Measurements from ENCODE around the gene NTM. TPM values are rescaled to one million over a fixed set of nuclear protein-coding genes. Genes with fewer than 3 reads are reported as not detected.

Gene NTM
- total and polyA plus RNA-seq, 2 of the 8 experiments (the other 6 are each of a cell fraction or from before 2014, with no cell fraction given) = 13.4 to 20.0 TPM

DNA sequence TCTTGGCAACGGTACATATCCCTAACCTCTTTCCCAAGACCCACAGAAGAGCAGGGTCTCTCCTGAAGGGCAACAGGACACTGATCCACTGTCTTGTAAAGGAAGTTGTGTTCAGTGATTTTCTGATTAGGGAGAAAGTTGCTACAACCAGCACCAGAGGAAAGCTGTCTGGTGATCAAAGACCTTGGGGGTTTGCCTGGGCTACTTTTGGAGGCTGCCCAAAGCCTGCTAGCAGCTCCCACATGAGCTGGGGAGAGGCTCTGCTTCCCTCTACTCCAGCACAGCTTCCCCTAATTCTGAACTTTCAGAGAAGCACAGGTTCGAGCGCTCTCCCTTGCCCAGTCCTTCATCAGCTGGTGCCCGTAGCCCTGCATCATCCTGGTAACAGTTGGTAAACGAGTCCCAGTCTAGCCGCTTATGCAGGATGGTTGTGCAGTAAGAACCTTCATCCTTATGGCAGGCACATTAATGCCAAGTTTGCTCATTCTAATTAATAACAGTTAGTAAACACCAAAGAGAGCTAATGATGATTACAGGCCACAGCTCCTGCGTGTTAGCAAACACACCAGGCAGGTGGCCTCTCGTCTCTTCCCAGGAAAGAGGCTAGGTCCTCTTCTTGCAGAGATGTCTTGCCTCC is 173.1 kb downstream of the NTM start:
- Histone ChIP-seq H2BK120ac (replicated peaks; ENCODE audit: low read depth, low read length) (no peak overlapping the region), H3K4me2 (ENCODE audit: insufficient read depth in 1 of 2, low read depth in 2 of 2, low read length in 2 of 2) (no peak overlapping the region), H4K5ac (ENCODE audit: insufficient read length, low read depth, low read length) (no peak overlapping the region), H2AFZ (ENCODE audit: low read length) (no peak overlapping the region), H3K9me3 (ENCODE audit: insufficient read depth in 2 of 2, low read depth in 1 of 2, low read length in 1 of 2) (peaks cover 0 to 11% of the 10 kb centered on the region in 2 experiments; a peak in 2 of 4 replicates), H3K23ac (ENCODE audit: insufficient read length) (no peak overlapping the region), H3K79me1 (ENCODE audit: low read depth, low read length) (no peaks in the 10 kb centered on the region), H3K18ac (ENCODE audit: extremely low read depth, low read length) (no peak overlapping the region), H4K91ac (replicated peaks; ENCODE audit: insufficient read length, low read length) (no peak overlapping the region), H3K4me1 (replicated peaks in 1 of 4; ENCODE audit: control insufficient read depth in 3 of 4, insufficient read depth in 4 of 4, low read length in 3 of 4) (peaks cover 0 to 4% (median 3%) of the 10 kb centered on the region in 4 experiments; a peak in 6 of 7 replicates), H3K79me2 (ENCODE audit: control insufficient read depth in 1 of 2, insufficient read depth in 2 of 2, low read length in 2 of 2) (no peaks in the 10 kb centered on the region; a peak in 1 of 4 replicates), H4K8ac (ENCODE audit: extremely low read depth, insufficient read depth, low read length) (no peak overlapping the region), H2BK12ac (ENCODE audit: low read depth, low read length) (no peak overlapping the region), H3K27ac (ENCODE audit: low read depth, low read length) (no peak overlapping the region), H3K23me2 (ENCODE audit: low read depth, low read length) (no peaks in the 10 kb centered on the region), H3K36me3 (ENCODE audit: control insufficient read depth in 2 of 4, insufficient read depth in 4 of 4, low read length in 3 of 4) (no peaks in the 10 kb centered on the region), H3K27me3 (replicated peaks in 1 of 4; ENCODE audit: control insufficient read depth in 3 of 4, extremely low read depth in 1 of 4, insufficient read depth in 3 of 4, low read length in 3 of 4) (no peaks in the 10 kb centered on the region), H3K9ac (replicated peaks in 1 of 4; ENCODE audit: extremely low read depth in 1 of 4, low read depth in 3 of 4, low read length in 3 of 4) (no peak overlapping the region), H3K4ac (replicated peaks; ENCODE audit: insufficient read length, low read depth, low read length) (no peak overlapping the region), H3K56ac (replicated peaks; ENCODE audit: insufficient read length, low read depth, low read length) (no peak overlapping the region), H4K20me1 (replicated peaks in 1 of 2; ENCODE audit: control insufficient read depth in 1 of 2, insufficient read depth in 2 of 2, low read length in 2 of 2) (no peaks in the 10 kb centered on the region), H2BK15ac (ENCODE audit: low read length) (no peak overlapping the region), H3K14ac (ENCODE audit: insufficient read length) (no peak overlapping the region), H2BK5ac (ENCODE audit: low read depth, low read length) (no peak overlapping the region), H2BK20ac (ENCODE audit: low read length) (no peak overlapping the region), H2AK5ac (ENCODE audit: low read depth, low read length) (no peak overlapping the region), H3K4me3 (ENCODE audit: extremely low read depth in 1 of 4, insufficient read depth in 2 of 4, low read depth in 3 of 4, low read length in 4 of 4) (no peak overlapping the region)
- DNase-seq (ENCODE audit: low read depth in 1 of 2, low spot score in 2 of 2) = no peak
- no peak for FAIRE-seq
- POLR2A ChIA-PET (ENCODE audit: partially characterized antibody) = interaction anchor here (1.0 kb wide), 1 partner anchor 12 kb away, joined by 3 read pairs; no protein-coding TSS in a partner anchor
- TF ChIP-seq KDM5A (IDR thresholded peaks at IDR 0.05; ENCODE audit: low read length) (no peak), RAD21 (IDR thresholded peaks at IDR 0.05 in 1 of 2, conservative IDR thresholded peaks at IDR 0.05 in 1 of 2; ENCODE audit: low read depth in 2 of 2, low read length in 2 of 2) (no peak), POLR2AphosphoS5 (IDR thresholded peaks at IDR 0.05; ENCODE audit: low read depth, low read length) (no peak), KDM4A (IDR thresholded peaks at IDR 0.05; ENCODE audit: low read depth, low read length, severe bottlenecking) (no peak), TEAD4 (IDR thresholded peaks at IDR 0.05; ENCODE audit: low read depth, low read length) (no peak)
- TF ChIP-seq, protein P1, sequence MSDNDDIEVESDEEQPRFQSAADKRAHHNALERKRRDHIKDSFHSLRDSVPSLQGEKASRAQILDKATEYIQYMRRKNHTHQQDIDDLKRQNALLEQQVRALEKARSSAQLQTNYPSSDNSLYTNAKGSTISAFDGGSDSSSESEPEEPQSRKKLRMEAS (IDR thresholded peaks at IDR 0.05) = no peak
- TF ChIP-seq, protein P2, sequence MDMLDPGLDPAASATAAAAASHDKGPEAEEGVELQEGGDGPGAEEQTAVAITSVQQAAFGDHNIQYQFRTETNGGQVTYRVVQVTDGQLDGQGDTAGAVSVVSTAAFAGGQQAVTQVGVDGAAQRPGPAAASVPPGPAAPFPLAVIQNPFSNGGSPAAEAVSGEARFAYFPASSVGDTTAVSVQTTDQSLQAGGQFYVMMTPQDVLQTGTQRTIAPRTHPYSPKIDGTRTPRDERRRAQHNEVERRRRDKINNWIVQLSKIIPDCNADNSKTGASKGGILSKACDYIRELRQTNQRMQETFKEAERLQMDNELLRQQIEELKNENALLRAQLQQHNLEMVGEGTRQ (IDR thresholded peaks at IDR 0.05; ENCODE audit: low read length) = no peak
- 81% methylated on average over 8 of the region's 8 CpGs; no CpG with 5 or more reads in 1 of the 2 experiments for WGBS, 2 experiments (ENCODE audit: extremely low coverage in 1 of 2, insufficient coverage in 1 of 2, insufficient read length in 1 of 2, insufficient replicate concordance in 2 of 2, low coverage in 1 of 2, low lambda C conversion rate in 2 of 2, missing lambda C conversion rate in 1 of 2)
- CTCF ChIA-PET (ENCODE audit: partially characterized antibody) = interaction anchor here (0.7 to 8.5 kb wide), 26 partner anchors 10 to 529 kb away, joined by 3 to 48 read pairs (median 4); no protein-coding TSS in a partner anchor
